Left lung (tissue), 10 donors: Measurements from ENCODE around the gene FAM222A. TPM values are rescaled to one million over a fixed set of nuclear protein-coding genes. Genes with fewer than 3 reads are reported as not detected.

ENCODE experiments used
- ATAC-seq: fragments of 200-7000 bp; cut with Tn5 transposase; one replicate; pipeline ENCODE4 v1.9.1; 2020; ENCODE audit warnings: moderate library complexity
- DNase-seq, 4 donors: peaks; one replicate each; pipeline ENCODE4 v3.0.0-alpha.2; 2013 to 2020
- H3K27ac ChIP-seq, 2 donors: fragments of 200-600 bp; sonication (generic) in 1 of 2; one replicate each; pipeline versions ENCODE4 v1.5.0 to v1.8.0; 2020 to 2021
- H3K27me3 ChIP-seq, 2 donors: fragments of 200-600 bp; sonication (generic) in 1 of 2; one replicate each; pipeline versions ENCODE4 v1.5.0 to v1.8.0; 2020 to 2021
- H3K36me3 ChIP-seq, 2 donors: fragments of 200-600 bp; sonication (generic) in 1 of 2; one replicate each; pipeline versions ENCODE4 v1.5.0 to v1.8.0; 2020 to 2021
- H3K4me1 ChIP-seq, 2 donors: fragments of 200-600 bp; one replicate each; pipeline ENCODE4 v1.8.0; 2021
- H3K4me3 ChIP-seq, 2 donors: fragments of 200-600 bp; sonication (generic) in 1 of 2; one replicate each; pipeline versions ENCODE4 v1.5.0 to v1.8.0; 2020 to 2021; ENCODE audit warnings: mild to moderate bottlenecking in 1 of 2
- H3K9me3 ChIP-seq, 2 donors: fragments of 200-600 bp; sonication (generic) in 1 of 2; one replicate each; pipeline versions ENCODE4 v1.5.0 to v1.8.0; 2020 to 2021
- intact Hi-C, 2 donors: fragments of 100-400 bp; cut with DNase I; formaldehyde crosslinking; loops; one replicate each; pipeline versions ENCODE4 v1.11.2 to v1.14.2; 2022
- polyA plus RNA-seq, 6 donors: library from polyadenylated mRNA; unstranded; fragments of 120-200 nt; gene quantifications; one replicate each; pipeline ENCODE4 v1.2.1, GENCODE V29; 2013; ENCODE audit not compliant: insufficient read length in 6 of 6
- total RNA-seq, 2 donors: library from RNA; stranded (reverse); fragmentation: NEBNext Ultra II Directional; extraction: Animal tissue kit (Norgen Biotek cat#: 25700); gene quantifications; one replicate each; pipeline ENCODE4 v1.2.1, GENCODE V29; 2021
- TF ChIP-seq, protein P1 (sequence below), 2 donors: fragments of 200-600 bp; sonication (generic) in 1 of 2; IDR thresholded peaks; one replicate each; pipeline versions ENCODE4 v1.5.0 to v1.8.0; 2021; ENCODE audit warnings: antibody characterized with exemption in 2 of 2
- donor health status: DM: no; HTN: yes; CAD: no.
- donor health status: DM: no; HTN: no; CAD: no.

FAM222A gene
- total and polyA plus RNA-seq, 8 donors: 1.8 to 4.0 (median 2.6) TPM

DNA sequence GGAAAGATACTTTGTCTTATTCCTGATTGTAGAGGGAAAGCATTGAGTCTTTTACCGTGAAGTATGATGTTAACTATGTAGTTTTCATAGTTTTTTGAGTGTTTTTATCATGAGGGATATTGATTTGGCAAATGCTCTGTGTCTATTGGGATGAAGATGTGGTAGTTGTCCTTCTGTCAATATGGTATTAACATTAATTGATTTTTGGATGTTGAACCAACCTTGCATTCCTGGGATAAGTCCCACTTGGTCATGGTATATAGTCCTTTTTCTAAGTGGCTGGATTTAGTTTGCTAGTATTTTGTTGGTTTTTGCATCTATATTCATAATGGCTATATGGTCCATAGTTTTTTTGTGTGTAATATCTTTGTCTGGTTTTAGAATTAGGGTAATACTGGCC, 42.8 kb downstream of the FAM222A start:
- intact Hi-C loops: no loop called here
- ATAC-seq: no peak

DNA sequence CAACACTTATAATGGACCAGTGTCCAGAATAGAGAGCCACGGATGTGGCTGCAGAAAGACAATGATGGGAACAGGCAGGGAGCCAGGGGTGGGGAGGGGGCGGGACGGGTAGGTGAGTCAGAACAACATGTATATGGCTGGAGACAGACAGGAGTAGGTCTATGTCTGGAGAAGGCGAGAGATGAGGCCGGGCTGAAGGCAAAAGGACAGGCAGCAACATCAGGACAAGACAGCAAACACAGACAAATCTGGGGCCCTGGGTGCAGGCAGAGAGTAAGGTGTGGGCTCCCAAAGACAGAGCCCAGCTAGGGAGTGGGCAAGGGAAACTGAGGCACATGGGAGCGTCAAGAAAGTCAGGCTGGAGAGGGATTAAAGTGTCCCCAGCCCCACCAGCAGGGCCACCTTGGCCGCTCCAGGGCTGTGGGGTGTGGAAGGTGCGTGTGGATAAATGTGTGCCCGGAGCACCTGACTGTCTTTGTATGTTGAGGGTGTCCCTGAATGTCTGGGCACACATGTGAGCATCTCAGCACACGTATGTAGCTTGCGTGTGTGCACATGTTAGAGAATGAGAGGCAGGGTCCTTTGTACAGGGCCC, 44.1 kb downstream of the FAM222A start:
- H3K4me3 ChIP-seq: no peak overlapping the region
- peaks cover 0 to 20% of the 10 kb centered on the region in 2 donors for H3K4me1 ChIP-seq
- H3K27ac ChIP-seq: no peak overlapping the region
- H3K9me3 ChIP-seq: peaks cover 0 to 18% of the 10 kb centered on the region in 2 donors
- ATAC-seq: no peak
- DNase-seq: no peak
- intact Hi-C loops: no loop called here
- no peaks in the 10 kb centered on the region for H3K27me3 ChIP-seq
- no peaks in the 10 kb centered on the region for H3K36me3 ChIP-seq
- TF ChIP-seq, protein P1, sequence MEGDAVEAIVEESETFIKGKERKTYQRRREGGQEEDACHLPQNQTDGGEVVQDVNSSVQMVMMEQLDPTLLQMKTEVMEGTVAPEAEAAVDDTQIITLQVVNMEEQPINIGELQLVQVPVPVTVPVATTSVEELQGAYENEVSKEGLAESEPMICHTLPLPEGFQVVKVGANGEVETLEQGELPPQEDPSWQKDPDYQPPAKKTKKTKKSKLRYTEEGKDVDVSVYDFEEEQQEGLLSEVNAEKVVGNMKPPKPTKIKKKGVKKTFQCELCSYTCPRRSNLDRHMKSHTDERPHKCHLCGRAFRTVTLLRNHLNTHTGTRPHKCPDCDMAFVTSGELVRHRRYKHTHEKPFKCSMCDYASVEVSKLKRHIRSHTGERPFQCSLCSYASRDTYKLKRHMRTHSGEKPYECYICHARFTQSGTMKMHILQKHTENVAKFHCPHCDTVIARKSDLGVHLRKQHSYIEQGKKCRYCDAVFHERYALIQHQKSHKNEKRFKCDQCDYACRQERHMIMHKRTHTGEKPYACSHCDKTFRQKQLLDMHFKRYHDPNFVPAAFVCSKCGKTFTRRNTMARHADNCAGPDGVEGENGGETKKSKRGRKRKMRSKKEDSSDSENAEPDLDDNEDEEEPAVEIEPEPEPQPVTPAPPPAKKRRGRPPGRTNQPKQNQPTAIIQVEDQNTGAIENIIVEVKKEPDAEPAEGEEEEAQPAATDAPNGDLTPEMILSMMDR (IDR thresholded peaks at IDR 0.05): no peak

More for the DNA sequence above, 42.8 kb downstream of the FAM222A start:
- TF ChIP-seq, protein P1 (IDR thresholded peaks at IDR 0.05): no peak
- no peak for DNase-seq
- no peaks in the 10 kb centered on the region for H3K27me3 ChIP-seq
- no peak overlapping the region for H3K4me3 ChIP-seq
- no peaks in the 10 kb centered on the region for H3K36me3 ChIP-seq
- H3K9me3 ChIP-seq: peaks cover 0 to 18% of the 10 kb centered on the region in 2 donors
- no peak overlapping the region for H3K27ac ChIP-seq
- H3K4me1 ChIP-seq: peaks cover 0 to 16% of the 10 kb centered on the region in 2 donors

DNA sequence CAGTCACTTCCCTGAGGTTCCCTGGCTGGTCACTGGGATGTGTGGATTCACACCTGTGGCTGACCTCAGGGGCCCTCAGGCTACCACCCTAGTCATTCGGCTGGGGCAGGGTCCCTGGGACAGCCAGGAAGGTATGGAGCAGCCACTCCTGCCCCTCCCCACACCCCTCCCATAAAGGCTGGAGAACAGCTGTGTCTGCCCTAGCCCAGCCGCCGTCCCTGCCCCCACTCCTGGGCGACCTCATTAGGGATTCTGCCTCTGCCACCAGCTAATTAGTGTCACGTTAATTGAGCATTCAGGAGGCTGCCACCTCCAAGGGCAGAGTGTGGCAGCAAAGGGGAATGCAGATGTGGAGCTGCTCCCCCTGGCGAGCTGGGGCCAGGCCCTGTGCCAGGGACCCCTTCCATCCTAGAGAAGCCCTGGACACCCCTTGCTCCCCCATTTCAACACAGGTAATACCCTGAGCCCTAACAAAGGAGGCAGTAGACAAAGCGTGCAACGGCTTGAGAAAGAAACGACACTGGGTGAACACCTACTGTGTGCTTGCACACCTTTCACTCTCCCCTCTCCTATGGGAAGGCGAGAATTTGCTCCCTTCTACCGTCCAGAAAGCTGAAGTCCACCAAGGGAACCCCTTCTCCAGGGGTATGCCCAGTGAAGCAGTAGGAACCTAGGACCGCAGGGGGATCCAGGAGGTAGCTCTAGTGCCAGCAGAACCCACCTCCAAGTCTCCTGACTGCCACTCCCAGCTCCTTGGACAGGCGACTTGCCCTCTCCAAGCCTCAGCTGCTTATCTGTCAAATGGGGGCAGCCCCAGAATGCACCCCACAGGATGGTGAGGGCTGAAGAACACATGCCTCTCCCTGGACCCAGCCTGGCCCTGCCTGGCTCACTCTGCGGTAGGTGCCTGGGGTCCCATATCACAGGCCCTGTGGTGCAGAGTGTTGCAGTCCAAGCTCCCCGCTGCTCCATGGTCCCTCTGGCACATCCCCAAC, 45.1 kb downstream of the FAM222A start:
- Histone ChIP-seq H3K4me3 (no peak overlapping the region), H3K27me3 (no peaks in the 10 kb centered on the region), H3K27ac (no peak overlapping the region), H3K9me3 (peaks cover 0 to 25% of the 10 kb centered on the region in 2 donors), H3K36me3 (no peaks in the 10 kb centered on the region), H3K4me1 (peaks cover 0 to 22% of the 10 kb centered on the region in 2 donors)
- ATAC-seq (no peak), DNase-seq (peak in 1 of 4 donors; percentile 46)
- TF ChIP-seq, protein P1 (IDR thresholded peaks at IDR 0.05): no peak
- intact Hi-C loops: no loop called here

DNA sequence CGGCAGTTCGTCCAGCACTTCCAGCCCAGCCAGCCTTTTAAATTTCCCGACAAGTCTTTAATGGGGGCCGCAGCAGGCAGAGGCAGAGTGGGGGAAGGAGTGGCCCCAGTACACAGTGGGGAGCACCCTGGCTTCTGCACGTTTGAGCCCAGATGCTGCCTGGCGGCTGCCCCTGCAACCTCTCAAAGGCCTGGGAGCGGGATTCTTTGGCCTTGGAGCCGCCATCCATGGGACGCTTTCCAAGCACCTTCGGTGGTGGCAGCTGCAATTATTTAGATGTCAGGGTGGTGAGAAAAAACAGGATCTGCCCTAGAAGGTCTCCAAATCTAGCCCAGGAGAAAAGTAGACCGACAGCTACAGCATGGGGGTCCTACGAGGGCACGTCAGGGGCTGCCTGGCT, 46.0 kb downstream of the FAM222A start:
- no peak for ATAC-seq
- intact Hi-C loops: no loop called here
- TF ChIP-seq, protein P1 (IDR thresholded peaks at IDR 0.05): no peak
- Histone ChIP-seq H3K36me3 (no peaks in the 10 kb centered on the region), H3K9me3 (peaks cover 0 to 27% of the 10 kb centered on the region in 2 donors), H3K4me1 (peaks cover 0 to 22% of the 10 kb centered on the region in 2 donors), H3K27me3 (no peaks in the 10 kb centered on the region), H3K4me3 (no peak overlapping the region), H3K27ac (no peak overlapping the region)
- DNase-seq: peak in 1 of 4 donors; percentile 58
